ENCODE measurements around the gene AQP2.
"Not testable (repeated sequence)": the region's sequence is repeated elsewhere in the genome, so short reads cannot be mapped to it uniquely, and the experiment has no call there.

AQP2 gene

DNA sequence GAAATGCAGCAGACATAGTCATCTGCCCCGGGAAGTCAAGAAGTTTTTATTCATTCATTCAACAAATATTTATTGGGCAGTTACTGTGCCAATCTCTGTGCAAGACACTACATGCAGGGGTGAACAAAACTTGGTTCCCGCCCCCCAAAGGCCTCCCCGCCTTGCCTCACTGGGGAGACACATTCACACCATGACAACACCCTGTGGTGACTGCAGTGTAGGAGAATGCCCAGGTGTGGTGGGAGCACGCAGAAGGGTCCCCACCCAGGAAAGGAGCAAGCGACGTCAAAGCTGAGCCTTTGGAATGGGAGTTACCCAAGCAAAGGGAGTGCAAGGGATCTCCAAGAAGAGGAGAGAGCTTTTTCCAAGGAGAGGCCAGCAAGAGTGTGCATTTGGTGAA lies 20.6 kb downstream of the AQP2 start:
- DNase-seq = no peak

DNA sequence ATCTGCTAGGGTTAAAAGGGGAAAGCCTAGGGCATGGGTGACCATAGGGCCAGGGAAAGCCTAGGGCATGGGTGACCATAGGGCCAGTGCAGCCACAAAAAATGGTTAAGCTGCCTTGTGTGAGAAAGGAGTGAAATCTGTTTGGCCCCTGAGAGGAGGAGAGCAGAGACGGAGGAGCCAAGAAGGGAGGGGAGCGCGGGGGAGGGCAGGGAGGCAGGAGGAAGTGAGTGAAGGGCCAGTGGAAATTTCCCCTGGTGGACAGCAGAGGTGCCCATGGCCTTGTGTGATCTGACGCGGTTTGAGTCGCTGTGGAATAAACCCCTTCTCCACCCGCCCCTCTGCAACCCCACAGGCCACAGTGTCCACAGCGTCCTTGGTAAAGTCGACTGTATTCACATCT lies 21.6 kb downstream of the AQP2 start:
- DNase-seq = no peak

DNA sequence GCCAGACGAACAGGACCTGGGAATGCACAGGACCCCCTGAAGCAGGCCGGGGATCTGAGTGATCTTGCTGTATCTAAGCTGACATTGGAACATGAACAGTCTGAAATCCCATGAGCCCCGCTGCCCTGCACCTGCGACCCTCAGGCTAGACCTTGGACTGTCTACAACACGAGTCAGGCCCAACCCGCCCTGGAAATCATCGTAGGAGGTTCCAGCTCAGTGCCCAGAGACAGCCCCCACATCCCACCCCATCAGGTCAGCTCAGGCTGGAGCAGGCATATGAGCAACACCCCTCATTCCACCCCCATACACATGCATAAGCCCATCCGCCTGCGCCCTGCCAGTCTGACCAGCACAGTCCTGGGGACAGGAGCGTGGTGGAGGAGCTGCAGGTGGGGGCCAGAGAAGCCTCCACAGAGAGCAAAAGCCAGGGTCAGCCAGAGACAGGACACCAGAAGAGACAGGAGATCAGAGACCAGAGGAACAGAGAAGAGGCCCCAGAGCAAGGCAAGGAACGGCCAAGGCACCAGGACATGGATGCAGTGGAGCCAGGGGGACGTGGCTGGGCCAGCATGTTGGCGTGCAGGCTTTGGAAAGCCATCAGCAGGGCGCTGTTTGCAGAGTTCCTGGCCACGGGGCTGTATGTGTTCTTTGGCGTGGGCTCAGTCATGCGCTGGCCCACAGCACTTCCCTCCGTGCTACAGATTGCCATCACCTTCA lies 22.3 kb downstream of the AQP2 start, which contains the start of gene AQP6:
Gene AQP6, plus strand, starts transcription at position 307 of the 720 bp plus-strand sequence. Its CDS starts 227 bp downstream, at position 534.
- DNase-seq = no peak

DNA sequence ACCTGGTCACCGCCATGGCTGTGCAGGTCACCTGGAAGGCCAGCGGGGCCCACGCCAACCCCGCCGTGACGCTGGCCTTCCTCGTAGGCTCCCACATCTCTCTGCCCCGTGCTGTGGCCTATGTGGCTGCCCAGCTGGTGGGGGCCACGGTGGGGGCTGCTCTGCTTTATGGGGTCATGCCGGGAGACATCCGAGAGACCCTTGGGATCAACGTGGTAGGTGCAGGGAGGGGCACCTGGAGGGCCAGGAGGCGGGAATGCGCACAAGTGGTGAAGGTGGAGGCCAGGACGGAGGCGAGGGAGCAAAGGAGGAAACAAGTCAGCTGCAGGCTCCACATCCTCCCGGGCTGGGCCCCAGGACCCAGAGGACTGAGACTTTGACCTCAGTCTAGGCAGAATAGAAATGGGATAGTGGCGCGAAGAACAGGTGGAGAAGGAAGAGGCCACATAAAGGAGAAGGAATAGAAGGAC lies 22.9 kb downstream of the AQP2 start:
- DNase-seq = no peak

DNA sequence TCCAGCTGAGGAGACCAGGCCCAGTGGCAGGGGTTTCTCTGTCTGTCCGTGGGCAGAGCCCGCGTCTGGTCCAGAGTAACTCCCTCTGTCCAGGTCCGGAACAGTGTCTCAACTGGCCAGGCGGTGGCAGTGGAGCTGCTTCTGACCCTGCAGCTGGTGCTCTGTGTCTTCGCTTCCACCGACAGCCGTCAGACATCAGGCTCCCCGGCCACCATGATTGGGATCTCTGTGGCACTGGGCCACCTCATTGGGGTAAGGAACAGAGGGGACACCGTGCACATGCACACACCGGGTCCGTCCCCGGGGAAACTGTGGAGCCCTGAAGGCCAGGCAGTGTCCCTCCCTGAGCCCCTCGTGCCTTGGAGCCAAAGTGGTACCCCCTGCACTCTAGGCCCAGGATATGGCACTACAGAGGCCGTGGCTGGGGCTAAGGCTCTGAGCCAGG lies 23.7 kb downstream of the AQP2 start:
- DNase-seq = no peak

DNA sequence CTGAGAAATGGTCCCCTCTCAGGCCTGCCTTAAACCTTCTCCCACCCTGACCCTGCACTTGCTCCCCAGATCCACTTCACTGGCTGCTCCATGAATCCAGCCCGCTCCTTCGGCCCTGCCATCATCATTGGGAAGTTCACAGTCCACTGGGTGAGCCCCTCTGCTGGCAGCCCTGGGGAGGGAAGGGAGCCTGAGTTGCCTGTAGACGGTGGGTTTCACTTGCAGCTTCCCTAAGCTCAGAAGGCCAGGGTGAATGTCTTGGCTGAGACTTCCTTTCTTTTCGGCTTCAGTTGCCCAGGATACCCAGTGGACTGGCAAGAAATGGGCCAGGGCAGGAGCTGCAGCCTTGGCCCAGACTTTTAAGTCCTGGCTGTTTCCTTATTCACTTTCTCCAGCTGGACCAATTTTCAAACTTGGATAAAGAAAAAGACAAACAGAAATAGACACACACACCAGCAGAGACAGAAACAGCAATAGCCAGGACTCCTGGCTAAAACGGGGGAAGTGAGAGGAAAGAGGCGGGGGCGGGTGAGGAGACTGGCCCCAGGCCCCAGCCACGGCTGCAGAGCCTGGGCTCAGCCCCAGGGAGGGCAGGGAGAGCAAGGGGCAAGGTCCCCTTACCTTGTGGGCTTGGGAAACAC lies 24.3 kb downstream of the AQP2 start:
- DNase-seq = no peak

DNA sequence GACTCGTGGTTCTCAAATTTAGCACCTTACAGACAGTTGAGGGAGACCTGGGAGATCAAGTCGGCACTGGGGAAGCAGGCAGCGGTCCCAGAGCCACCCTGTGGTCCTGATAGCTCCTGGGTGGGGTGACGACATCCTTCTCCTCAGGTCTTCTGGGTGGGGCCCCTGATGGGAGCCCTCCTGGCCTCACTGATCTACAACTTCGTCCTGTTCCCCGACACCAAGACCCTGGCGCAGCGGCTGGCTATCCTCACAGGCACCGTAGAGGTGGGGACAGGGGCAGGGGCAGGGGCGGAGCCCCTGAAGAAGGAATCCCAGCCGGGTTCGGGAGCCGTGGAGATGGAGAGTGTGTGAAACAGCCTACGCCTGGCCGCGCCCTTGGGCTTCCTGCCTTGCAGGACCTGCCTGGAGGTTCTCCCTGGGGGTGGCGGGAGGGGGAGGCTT lies 24.8 kb downstream of the AQP2 start:
- DNase-seq = no peak

DNA sequence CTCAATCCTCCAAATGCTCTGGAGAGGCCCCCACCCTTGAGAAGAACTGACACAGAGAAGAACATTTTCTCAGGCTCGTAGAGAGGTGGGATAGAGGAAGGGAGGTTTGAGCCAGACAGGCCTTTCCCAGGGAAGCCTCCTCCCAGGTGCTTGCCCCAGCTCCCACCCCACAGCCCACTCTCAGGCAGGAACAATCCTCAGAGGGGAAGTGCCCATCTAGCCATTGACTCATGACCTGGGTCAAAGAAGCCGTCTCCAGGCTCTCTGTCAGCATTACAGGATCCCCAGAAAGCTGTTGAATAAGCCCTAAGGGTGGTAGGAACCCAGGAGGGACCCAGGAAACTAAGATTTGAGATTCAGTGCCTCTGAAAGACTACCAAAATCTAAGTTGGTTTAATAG lies 26.0 kb downstream of the AQP2 start:
- DNase-seq = no peak

DNA sequence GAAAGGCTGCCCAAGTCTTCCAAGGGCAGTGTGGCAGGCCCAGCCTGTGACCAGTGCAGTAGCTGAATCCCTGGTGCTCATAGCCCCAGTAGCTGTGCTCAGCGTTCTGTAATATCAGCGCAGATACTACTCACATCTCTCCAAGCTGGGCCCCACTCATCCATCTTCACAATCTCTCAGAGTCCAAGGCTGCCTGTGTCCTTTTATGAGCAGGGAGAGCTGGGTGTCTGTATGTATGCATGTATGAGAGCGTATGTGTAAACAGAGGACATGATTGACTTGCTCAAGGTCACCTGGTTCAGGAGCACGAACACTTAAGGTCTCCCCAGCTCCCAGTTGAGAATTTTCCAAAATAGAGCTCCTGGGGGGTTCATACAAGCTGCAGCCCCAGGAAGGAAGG lies 27.6 kb downstream of the AQP2 start:
- no peak for DNase-seq

DNA sequence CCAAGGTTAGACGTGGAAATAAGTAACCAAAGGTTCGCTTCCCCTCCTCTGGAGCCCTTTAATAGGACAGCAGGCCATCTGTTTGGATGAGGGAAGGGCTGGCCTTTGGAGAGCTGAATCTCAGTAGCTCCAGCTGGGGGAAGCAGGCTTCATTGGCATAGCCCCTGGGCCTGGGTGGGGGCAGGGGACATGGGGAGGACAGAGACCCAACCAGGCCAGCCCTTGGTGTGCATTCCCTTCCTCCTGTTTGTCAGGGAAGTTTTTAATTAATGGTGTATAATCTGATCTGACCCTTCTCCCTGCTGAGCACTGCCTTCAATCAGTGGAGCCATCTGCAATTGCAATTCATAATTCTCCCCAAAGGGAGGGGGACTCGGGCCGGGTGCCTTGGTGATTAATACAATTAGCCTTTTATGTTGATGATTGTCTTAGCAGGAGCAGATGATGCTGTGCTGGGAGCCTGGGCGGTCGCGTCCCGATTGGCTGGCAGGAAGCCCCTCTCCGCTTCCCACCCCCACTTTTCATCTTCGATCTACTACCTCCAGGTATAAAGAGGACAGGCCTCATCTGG lies 28.6 kb downstream of the AQP2 start:
- no peak for DNase-seq

DNA sequence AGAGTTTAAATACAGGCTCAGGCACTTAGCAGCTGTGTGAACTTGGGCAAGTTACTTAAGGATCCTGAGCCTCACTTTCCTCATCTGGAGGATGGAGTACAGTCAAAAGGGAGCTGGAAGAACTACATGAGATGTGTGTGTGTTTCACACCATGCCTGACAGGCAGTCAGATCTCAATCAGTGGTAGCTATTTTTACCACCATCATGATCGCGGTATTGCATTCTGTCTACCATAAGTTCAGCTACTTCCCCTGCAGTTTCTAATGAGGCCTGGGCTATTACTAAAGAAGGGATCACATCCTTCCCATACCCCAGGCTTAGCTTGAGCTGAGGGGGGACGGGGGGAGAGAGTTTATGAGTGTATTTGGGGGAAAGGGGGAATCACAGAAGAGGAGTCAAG lies 29.3 kb downstream of the AQP2 start:
- DNase-seq = no peak

DNA sequence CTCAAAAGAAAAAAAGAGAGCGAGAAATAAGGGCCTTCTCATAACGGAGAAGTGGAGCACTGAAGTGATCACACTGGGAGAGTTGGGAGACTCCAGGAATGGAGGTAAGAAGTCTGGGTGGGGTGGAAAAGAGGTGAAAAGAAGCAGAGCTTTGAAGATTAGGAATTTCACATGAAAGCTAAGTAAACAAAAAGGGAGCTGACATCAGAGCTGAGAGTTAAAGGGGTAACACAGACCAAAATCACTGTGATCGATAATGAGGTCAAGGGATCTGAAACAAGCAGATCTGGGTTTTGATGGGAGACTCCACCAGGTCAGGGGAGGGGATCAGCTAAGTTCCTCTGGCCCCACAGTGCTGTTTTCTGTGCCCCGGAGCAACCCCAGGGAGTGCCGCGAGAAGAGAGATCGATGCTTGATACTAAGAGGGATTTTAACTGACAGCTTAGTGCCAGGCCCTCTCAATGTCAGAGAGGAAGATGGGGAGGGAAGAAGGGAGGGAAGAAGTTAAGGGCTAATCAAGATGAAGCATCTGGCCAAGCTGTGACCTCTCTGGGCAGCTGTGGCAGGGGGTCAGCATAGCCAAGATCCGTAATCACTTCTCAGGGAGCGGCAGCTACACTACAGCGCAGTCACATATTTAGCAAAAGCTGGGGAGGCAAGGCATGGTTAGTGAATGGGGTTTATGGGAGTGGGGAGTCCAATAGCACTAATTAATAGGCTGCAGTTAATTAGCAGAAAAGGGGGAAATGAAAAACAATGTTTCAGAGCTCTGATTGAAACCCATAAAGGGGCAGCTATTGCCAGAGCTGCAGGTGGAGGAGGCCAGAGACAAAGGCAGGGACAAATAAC lies 30.2 kb downstream of the AQP2 start:
- DNase-seq = no peak

DNA sequence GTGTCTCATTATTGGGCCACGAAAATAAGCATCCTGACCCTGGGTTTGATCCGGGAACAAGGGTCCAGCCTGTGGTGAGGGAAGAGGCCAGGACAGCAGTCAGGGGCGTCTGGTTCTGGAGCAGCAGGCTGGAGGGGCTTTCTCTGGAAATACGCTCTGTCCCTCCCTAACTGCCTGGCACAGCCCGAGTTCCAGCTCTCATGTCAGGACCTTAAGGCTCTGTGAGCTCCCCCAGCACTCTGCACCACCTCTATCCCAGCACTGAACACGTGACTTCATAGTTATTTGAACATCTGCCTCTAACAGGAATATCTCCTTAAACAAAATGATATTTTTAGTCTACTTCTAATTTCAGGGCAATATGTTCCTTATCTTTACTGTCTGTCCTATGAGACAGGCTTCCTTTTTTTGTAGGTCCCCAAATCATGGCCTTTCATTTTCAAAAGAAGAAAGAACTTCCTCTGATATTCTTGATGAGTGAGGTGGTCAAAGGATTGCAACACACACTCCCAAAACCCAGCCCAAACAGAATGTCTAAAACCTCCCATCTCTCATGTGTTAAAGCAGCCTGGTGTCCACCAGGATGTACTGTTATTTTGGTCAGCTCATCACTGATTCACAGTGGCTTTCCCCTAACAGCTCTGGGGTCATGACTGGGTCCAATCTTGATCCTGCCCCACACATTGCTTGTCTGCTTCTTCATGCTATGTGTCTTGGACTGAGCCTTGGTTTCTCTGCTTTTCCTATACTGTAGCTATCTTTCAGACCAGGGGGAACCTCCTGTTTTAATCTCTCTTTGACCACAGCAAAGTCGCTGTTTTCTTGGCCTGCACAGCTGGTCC lies 31.9 kb downstream of the AQP2 start:
- no peak for DNase-seq

DNA sequence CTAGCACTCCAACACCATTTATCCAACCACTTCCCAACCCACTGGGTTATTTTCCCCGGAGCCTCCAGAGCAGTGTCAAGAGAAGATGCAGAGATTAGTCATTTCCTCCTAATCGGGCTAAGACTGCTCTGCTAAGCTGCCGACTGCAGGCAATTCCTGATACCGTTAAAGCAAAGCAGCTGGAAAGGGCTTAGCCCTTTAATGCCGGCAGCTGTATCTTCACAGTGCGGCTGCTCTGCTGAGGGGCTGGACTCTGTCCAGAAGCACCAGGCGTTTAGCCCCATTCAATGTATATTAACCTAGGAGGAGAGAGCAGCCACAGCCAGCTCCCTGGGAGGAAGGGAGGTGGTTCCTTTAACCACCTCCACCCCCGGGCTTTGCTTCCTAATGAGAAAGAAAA lies 33.4 kb downstream of the AQP2 start:
- no peak for DNase-seq

DNA sequence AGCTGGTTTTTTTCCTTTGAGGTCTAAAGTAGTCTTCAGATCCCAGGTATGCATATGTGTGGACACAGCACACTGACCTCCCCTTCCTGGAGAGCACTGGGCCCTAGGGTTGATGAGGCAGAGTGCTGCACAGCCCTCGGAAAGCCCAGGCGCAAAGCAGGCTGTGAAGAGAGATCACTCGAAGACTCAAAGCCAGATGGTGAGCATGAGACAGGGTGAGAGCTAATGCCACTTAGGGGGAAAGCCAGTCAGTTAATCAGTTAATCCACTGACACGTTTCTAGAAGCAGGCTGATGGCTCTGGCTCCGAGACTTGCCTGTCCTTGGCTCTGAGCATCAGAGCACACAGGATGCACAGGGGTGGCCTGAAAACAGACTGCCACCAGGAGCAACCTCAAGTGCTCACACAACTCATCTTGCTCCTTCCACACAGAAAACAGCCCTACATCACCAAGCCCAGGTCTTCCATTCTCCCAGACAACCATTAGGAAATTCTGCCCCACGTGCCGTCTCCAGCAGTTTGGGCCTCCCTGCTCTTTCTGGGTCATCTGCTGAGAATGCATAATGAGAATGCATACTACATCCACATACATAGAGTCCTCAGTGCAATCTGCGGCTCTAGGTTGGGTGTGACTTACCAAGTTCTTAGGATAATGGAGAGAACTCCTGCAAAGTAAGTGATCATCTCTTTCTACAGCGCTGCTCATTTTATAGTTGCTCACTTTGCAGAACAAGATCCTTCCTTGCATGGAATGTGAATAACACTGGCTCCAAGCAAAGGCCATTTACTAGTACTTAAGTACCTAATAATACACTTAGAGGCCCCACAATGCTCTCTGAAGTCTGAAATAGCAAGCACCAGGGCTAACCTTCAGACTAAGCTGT lies 34.2 kb downstream of the AQP2 start:
- DNase-seq = no peak

DNA sequence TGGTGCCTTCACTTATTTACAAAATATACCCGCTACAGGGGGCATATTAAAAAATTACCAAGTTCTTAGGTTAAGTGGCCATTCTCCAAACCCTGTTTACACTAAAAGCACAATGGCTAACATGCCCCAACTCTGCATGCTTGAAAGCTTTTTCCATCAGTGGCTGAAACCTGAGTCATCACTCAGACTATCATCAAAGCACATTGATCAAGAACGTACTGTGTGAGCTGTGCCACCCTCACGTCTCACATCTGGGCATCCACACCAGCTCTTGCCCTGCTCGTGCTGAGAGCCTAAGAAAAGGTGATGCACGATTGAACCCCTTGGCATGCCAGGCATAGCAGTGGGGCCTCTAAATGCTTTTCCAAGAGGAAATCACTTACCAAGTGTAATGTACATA lies 35.4 kb downstream of the AQP2 start:
- no peak for DNase-seq

DNA sequence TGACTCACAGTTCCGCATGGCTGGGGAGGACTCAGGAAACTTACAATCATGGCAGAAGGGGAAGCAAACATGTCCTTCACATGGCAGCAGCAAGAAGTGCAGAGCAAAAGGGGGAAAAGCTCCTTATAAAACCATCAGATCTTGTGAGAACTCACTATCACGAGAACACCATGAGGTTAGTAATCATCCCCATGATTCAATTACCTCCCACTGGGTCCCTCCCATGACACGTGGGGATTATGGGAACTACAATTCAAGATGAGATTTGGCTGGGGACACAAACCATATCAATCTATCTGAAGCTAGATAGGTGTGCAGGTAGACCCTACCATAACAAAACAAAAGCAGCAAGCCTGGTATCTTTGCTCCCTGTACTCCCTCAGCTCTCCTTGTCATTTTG lies 35.9 kb downstream of the AQP2 start:
- not testable (repeated sequence) for DNase-seq

DNA sequence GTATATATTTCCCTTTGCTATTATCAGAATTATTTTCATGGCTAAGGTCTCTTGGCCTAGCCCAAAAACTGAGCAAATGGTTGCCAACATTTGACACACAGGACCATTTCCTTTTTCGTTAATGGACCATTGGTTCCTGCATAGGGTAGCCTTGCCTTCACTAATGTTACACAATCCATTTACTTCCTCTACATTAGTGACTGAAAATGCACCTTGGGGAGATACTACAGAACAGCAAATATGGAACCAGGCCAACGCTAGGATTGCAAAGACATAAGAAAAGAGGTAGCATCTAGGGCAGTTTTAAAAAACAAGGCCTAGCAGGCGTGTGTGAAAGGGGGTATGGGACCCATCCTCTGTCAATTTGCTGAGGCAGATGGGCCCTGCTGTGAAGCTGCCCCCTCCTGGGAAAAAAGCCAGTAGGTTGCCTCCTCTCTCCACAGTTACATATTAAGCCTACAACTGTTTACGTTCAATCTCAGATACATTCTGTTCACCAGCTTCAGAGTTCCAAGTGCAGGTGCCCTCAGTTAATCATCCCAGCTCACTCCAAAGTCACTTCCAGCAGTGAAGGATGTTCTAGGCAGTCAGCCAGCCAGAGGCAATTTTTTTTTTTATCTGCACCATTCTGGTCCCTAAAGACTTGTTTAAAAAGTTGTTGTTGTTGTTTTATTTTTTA lies 37.2 kb downstream of the AQP2 start:
- DNase-seq = no peak

DNA sequence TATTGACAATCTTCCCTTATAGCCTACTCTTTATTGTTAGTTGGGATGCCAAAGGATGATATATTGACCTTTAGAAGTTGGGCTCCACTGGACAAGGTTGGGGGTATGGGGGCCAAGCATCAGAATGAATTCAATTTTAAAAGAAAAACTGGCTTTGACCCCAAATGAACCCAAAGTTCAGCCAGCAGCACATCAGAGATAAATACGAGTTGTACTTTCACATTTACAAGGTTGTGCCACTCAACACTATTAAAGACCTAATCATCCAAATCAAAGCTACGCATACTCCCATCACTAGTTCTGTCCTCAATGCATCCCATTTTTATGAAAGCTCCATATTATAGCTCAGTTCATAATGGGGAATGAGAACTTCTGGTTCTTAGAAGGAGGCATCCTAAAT lies 38.9 kb downstream of the AQP2 start:
- not testable (repeated sequence) for DNase-seq

DNA sequence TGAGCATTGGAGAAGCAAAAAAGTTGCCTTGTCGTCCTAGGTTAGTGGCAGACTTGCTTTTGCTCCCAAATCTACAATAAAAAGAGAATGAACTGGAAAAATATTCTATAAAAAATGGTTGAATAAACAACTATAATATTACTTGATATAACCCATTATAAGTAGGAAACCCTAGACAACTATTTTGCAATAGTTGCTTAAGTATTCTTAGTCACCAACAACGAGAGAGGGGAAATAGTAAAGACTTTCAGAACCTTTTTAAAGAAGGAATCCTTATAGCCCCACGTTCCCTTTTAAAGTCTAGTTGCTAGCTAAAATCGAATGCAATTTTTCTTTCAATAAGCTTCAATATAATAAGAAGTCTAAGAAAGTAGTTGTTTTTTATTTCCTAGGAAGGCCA lies 39.7 kb downstream of the AQP2 start:
- no peak for DNase-seq

DNA sequence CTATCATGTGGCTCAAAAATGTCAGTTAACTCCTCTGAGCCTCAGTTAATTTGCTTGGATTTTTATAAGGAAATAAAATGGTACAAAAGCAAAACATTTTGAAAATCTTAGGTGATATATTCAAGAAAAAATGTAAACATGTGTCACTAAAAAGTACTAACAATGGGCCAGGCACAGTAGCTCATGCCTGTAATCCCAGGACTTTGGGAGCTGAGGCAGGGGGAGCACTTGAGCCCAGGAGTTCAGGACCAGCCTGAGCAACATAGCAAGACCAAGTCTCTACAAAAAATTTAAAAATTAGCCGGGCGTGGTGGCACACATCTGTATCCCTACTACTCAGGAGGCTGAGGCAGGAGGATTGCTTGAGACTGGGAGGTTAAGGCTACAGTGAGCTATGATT lies 47.9 kb downstream of the AQP2 start:
- no peak for DNase-seq
